NCI-H187 treated with DMSO at 0.1 percent for 48 hours (cell line): ENCODE results near the gene ALG12.

Experiments
- DNase-seq: peaks from one replicate; lab custom pipeline; 2025; lab: John Stamatoyannopoulos, UW

Gene ALG12

DNA sequence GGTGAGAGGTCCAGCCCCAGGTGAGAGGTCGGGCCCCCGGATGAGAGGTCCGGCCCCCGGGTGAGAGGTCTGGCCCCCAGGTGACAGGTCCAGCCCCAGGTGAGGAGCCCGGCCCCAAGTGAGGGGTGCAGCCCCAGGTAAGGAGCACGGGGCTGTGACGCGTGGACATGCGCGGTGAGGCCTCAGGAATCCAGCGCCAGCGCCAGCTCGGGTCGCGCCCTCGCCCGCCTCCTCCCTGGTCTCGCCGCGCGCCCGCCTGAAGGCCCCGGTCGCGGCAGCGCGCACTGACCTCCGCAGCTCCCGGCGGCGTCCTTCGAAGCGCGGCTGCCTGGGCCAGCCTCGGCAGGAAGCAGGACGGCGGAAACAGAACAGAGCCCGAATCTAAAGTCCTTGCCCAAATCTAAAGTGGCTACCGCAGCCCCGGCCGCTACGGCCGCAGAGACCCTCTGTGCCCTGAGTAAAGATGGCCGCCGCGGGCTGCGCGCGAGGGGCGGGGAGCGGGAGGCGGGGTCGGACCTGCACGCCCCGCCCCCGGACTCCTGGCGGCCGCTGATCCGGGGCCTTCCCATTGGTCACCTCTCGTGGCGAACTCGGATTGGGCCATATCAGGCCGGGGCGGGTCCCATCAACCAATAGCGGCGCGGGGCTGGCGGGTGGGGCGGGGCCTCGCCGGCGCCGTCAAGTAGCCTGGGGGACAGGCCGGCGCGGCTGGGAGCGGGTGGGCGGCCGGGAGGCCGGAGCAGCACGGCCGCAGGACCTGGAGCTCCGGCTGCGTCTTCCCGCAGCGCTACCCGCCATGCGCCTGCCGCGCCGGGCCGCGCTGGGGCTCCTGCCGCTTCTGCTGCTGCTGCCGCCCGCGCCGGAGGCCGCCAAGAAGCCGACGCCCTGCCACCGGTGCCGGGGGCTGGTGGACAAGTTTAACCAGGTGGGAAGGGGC, at the start of gene ALG12, which contains the start of gene CRELD2:
TSS of gene ALG12 (minus strand) at position 465 of the 937 bp plus-strand sequence. CDS start 4,673 bp downstream, outside the sequence.
TSS of gene CRELD2 (plus strand) at position 661 of the 937 bp plus-strand sequence. CDS start at position 797, 136 bp downstream.
- DNase-seq = no peak

DNA sequence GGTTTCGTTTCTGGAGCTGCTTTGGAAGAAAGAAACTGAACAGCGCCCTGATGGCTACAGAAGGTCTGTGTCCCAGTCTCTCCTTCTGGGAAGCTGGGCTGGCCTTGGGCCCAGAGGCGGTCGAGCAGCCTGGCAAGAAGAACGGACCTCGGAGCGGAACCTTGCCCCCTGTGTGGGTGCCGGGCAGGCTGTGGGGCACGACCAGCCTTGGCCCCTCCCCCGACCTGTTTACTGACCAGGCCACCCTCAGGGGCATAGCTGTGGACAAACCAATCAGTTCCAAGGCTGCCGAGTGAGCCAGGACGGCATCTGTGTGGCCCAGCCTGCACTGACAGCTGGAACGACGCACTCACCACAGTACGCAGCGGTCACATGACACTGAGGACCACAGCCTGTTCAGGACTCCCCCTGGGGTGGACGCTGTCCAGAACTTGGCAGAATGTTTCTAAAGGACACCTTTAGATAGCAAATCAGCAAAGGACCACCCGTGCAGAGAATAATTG, 49.5 kb upstream of the ALG12 start:
- DNase-seq = no peak

DNA sequence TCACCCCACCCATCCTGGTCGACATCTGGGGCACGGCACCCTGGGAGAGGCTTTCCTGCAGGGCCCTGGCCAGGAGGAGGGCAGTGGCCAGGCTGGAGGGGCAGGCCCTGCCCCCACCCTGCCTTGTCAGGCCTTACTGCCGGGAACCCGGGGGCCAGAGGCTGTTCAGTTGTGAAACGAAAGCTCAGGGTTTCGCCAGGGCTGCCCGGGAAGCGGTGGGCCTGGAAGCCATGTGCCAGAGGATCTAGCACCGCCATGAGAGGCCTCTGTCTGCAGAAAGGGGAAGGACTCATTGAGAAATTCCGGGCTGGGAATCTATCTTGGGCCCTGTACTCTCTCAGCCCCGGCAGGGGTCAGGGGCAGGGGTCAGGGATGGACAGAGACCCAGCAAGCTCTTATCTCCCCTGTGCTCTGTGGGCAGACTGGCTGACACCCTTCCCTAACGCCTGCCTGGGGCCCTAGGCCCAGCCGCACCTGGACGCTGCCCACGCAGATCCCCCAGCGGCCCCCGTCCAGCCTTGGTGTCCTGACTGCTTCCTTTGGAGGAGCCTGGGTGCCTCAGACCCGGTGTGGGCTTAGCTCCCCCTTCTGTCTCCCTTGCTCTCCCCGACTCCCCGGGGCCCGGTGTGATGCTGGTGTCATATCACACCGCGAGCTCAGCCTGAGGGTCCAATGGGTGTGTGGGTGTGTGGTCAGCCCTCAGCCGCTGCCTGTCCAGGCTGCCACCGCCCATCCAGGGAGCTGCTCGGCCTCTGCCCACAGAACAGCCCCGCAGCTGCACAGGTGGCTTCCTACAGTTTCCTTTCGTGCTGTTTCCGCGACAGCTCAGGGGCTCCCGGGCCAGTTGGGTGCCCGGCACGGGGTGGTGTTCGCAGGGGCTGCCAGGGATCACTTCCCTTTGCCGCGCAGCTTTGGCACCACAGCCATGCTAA, 48.8 kb upstream of the ALG12 start:
- DNase-seq = no peak

DNA sequence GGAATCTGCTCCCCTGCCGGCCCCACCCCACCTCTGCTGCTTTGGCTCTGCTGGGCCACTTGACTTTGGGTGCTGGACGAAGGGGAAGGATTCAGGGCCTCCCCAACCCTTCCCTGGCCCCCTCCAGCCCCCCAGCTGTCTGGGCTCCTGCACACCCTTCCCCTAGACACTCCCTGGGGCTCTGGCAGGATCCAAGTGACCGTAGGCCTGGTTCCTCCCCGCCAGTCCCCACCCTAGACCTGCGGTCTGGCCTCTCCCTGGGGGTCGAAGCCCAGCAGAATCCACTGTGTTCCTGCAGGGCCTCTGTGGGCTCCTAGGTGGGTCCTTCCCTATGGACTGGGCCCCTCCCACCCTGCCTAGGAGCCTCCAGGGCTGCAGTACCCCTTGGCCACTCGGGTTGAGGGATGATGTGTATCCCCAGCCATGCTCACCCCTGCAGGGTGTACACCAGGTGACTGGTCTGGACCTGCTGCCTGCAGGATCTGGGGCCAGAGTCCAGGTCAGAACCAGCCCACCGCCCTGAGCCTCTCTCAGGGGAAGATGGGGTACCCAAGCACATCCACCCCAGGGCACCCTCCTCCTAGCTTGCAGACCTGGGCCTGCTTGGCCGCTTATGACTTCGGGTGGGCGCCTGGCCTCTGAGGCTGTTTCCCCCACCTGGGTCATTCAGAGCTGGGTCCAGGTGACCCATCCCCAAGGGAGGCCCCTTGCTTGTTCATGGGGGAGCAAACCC, 48.0 kb upstream of the ALG12 start:
- no peak for DNase-seq

DNA sequence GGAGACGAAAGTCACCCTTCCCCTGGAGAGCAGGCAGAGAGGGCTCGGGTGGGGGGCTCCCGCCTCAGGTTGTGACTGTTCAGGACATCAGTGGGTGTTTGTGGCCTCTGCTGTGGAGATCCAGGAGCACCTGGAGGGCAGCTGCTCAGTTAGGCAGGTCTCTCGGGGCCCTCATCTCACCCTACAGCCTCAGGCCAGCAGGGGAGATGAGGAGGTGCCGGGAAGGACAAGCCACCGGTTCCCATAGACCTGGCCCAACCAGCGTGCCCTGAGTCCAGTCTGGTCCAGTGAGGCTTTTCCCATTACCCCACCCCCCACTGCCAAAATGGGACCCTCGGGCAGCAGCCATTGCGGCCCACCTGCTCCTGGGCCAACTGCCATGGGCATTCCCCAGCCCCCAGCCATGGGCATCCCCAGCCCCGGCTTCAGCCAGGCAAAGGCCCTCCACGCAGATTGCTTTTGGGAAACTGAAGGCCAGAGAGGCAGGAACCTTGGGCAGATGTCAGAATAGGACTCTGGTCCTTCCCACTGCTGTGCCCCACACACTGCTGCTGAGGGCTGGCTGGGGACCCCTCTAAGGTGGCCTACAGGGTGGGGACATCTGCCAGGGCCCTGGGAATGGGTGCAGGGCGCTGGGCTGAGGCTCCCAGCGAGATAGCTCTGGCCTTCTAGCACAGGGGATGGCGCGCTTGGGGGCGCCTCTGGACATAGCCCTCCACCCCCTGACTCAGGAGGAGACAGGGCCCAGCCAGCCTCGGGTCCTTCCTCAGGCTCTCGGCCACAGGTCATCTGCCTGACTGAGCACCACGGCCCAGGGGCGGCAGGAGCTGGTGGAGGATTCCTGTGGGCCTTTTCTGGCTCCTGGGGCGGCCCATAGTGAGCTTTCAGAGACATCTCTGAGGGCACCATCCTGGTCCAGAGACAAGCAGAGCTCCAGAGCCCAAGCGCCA, 47.1 kb upstream of the ALG12 start:
- no peak for DNase-seq

DNA sequence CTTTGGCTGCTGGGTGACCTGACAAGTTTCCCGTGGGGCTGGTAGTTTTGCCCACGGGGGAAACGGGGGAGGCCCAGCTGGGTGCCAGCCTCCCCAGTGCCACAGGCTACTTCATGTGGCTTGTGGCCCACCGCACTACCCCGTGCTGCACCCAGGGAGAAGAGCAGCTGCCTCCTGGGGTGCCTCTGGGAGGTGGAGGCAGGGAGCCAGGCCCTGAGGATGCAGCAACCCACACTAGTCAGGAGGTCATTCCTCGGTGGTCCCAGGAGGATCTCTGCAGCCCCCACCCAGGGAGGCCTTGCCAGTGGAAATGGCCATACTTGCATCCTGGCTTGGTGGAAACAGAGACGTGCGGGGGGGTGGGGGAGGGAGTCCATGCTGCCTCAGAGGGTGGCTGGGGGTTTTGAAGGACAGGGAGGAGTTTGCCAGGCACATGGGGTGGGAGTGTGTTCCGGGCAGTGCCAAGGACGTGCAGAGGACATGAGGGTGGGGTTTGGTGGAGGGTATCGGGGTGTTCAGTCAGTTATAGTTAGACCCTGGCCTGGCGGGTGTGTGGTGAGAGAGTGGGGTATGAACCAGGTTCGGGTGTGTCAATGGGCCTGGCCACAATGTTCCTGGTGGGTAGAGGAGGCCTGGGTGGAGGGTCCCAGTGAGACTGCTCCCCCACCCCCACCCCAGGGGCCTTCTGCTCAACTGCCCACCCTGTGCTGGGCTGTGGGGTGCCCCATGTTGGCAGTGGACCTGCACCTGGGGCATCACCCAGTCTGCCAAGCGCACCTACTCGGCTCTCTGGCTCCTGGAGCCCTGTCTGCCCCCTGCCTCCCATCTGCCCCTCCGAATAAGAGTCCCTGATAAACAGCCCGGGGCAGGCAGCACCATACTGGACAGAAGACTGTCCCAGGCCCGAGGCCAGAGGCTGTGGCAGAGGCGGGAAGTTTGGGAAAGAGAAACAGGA, 46.2 kb upstream of the ALG12 start:
- DNase-seq = no peak

DNA sequence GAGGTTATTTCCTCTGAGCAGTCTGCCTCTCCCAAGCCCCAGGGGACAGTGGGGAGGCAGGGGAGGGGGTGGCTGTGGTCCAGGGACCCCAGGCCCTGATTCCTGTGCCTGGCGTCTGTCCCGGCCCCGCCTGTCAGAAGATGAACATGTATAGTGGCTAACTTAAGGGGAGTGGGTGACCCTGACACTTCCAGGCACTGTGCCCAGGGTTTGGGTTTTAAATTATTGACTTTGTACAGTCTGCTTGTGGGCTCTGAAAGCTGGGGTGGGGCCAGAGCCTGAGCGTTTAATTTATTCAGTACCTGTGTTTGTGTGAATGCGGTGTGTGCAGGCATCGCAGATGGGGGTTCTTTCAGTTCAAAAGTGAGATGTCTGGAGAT, 45.4 kb upstream of the ALG12 start:
- no peak for DNase-seq

DNA sequence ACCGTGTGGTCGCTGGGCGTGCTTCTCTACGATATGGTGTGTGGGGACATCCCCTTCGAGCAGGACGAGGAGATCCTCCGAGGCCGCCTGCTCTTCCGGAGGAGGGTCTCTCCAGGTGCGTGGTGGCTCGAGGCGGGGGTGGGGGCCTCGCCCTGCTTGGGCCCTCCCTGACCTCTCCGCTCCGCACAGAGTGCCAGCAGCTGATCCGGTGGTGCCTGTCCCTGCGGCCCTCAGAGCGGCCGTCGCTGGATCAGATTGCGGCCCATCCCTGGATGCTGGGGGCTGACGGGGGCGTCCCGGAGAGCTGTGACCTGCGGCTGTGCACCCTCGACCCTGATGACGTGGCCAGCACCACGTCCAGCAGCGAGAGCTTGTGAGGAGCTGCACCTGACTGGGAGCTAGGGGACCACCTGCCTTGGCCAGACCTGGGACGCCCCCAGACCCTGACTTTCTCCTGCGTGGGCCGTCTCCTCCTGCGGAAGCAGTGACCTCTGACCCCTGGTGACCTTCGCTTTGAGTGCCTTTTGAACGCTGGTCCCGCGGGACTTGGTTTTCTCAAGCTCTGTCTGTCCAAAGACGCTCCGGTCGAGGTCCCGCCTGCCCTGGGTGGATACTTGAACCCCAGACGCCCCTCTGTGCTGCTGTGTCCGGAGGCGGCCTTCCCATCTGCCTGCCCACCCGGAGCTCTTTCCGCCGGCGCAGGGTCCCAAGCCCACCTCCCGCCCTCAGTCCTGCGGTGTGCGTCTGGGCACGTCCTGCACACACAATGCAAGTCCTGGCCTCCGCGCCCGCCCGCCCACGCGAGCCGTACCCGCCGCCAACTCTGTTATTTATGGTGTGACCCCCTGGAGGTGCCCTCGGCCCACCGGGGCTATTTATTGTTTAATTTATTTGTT, 44.8 kb upstream of the ALG12 start:
- no peak for DNase-seq

DNA sequence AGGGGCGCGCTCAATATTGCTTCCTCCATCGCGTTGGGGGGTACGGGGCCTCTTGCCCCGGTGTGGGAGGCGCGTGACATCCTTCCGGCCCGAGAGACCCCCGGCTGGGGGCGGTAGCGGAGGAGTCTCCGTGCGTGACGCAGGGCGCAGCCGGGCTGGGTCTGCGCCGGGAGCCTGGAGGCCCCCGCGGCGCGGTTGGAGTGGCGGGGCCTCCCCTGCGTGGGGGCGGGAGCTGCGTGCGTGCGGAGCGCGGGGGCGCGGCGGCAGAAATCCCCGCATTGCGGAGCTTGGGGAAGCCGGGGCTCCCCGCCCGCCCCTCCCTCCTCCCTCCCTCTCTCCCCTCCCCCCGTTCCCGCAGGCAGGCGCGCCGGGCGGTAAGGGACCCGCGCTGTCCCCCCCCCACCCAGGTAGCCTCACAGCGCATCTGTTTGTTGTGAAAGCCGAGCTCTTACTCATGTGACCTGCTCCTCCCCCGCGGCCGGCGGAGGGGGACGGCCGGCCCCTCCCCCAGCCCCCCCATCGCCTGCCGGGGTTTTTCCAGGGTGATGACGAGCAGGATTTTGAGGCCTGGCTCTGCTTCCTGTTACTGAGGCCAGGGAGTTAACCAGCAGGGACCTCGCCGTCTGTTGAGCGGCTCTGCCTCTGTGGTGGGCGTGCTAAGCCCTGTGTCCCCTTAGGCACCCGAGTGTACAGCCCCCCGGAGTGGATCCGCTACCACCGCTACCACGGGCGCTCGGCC, 43.9 kb upstream of the ALG12 start:
- no peak for DNase-seq

DNA sequence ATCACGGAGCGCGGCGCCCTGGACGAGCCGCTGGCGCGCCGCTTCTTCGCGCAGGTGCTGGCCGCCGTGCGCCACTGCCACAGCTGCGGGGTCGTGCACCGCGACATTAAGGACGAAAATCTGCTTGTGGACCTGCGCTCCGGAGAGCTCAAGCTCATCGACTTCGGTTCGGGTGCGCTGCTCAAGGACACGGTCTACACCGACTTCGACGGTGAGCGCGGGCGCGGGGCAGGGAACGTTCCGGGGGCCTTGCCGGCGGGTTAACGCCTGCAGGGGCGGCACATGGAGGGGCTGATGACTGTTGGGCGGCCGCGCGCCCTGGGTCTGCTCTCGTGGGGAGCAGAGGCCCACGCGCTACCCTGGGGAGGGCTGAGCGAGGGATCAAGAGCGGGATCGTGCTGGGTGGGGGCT, 43.4 kb upstream of the ALG12 start:
- no peak for DNase-seq

DNA sequence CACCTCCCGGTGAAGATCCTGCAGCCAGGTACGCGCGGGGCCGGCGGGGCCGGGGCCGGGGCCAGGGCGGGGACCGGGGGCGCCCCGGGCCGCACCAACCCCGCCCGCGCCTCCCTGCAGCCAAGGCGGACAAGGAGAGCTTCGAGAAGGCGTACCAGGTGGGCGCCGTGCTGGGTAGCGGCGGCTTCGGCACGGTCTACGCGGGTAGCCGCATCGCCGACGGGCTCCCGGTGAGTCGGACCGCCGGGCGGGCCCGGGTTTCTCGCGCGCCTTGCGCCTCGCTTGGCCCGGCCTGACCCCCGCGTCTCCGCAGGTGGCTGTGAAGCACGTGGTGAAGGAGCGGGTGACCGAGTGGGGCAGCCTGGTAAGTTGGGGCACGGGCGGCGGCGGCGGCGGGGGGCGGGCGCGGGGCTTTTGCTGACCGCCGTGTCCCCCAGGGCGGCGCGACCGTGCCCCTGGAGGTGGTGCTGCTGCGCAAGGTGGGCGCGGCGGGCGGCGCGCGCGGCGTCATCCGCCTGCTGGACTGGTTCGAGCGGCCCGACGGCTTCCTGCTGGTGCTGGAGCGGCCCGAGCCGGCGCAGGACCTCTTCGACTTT, 42.9 kb upstream of the ALG12 start:
- no peak for DNase-seq

DNA sequence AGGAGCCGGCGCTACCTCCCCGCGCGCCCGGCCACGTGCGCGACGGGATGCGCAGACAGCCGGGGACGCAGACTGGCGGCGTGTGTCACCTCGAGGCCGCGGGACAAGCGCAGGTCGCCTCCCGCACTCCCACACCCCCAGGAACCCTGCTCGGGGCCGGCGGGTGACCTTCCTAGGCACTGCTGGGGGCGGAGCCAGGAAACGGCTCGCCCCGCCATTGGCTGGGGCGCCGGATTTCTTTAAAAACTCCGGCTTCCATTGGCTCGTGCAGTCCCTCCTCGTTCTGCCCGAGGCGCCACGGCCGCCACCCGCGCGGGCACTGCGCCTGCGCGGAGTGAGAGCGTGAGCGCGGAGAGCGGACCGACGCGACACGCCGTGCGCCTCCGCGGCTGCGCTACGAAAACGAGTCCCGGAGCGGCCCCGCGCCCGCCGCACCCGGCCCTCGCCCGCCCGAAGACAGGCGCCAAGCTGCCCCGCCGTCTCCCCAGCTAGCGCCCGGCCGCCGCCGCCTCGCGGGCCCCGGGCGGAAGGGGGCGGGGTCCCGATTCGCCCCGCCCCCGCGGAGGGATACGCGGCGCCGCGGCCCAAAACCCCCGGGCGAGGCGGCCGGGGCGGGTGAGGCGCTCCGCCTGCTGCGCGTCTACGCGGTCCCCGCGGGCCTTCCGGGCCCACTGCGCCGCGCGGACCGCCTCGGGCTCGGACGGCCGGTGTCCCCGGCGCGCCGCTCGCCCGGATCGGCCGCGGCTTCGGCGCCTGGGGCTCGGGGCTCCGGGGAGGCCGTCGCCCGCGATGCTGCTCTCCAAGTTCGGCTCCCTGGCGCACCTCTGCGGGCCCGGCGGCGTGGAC, 42.1 kb upstream of the ALG12 start, which contains the start of gene PIM3:
TSS of gene PIM3 (plus strand) at position 614 of the 846 bp plus-strand sequence. CDS start at position 790, 176 bp downstream.
- DNase-seq = peak; percentile 4

DNA sequence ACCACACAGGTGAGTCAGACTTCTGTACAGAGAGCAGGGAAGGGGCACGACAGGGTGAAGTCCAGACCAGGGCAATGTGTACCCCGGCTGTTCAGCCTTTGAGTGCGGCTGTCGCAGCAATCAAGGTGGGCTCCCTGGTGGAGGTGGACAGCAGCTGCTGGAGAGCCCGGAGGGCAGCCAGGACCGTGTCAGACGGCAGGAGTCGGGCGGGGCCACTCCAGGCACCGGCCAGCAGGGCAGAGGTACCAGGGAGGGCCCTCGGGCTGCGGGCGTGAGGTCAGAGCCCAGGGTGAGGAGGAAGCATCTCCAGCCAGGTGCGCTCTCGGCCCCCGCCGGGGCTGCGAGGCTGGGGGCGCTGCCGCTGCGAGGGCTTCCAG, 41.5 kb upstream of the ALG12 start:
- DNase-seq = no peak

DNA sequence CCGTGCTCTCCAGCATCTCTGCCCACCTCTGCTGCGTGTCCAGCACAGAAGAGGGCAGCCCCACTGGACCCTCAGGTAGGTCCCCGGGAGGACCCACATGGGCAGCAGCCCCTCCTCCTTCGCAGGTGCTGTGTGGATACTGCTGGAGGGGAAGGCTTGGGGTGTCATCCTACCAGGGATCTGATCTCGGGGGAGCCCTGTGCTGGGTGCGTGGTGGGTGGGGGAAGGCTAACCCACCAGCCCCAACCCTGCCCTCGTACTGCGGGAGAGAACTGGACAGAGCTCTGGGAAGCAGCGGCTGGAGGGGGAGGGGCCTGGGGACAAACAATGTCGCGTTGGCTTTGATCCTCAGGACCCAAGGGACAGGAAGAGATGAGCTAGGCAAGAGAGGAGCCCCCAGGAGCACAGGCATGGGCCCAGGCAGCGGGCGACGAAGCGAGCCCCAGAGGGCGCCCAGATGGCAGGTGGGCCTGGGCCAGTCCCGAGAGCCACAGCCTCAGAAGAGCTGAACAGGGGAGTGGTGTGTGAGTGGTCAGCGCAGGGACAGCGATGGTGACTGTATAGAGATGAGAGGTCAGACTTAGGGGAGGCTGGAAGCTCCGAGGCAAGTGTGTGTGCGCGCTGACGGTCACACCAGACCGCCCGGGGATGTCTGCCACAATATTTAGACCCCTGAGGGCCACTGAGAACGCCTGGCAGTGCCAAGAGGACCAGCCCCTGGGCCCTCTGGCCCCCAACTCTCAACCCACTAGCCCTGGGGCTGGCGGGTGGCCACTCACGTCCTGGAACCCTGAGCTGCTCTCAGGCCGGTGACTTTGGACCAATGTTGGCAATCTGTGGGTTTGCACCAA, 40.9 kb upstream of the ALG12 start:
- DNase-seq = no peak

DNA sequence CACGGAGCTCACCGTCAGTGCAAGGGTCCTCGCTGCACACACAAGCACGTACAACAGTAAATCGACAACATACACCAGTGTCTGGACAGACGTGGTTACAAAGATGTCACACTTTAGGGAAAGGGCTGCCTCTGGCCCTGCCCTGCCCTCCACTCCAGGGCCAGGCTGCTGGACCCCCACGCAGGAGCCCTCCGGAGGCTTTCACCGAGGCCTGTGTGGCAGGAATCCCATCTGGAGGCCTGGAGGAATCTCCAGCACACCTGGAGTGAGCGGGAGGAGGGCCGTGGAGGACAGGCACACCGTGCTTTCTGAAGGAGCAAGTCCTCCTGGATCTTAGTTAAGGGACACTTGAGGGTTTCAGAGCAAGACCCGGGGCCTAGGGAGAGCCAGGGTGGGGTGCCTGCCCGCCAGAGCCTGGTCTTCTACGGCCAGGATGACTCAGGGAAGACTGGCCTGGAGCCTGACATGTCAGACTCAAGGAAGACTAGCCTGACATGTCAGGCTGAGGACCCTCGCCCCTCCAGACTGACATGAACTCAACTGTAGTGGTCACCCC, 40.2 kb upstream of the ALG12 start:
- DNase-seq = no peak
